Type B pancreatic cell (in vitro differentiated cells): ENCODE results near the gene UBL5. TPM values are rescaled to one million over a fixed set of nuclear protein-coding genes. Genes with fewer than 3 reads are reported as not detected.

Source experiments
- DNase-seq: peaks from one replicate; pipeline ENCODE4 v3.0.0; 2021; ENCODE audit warnings: mixed read lengths; ENCODE audit not compliant: unreplicated experiment; ENCODE audit errors: extremely low spot score
- H3K27ac Mint-ChIP-seq: 2 replicates; pipeline ENCODE4 v1.8.0; 2021; ENCODE audit warnings: mild to moderate bottlenecking, mixed read lengths
- H3K27me3 Mint-ChIP-seq: 2 replicates; pipeline ENCODE4 v1.8.0; 2021; ENCODE audit warnings: mixed read lengths
- H3K36me3 Mint-ChIP-seq: 2 replicates; pipeline ENCODE4 v1.8.0; 2021; ENCODE audit warnings: mixed read lengths
- H3K4me1 Mint-ChIP-seq: one replicate; pipeline ENCODE4 v1.8.0; 2021; ENCODE audit warnings: mixed read lengths; ENCODE audit not compliant: unreplicated experiment
- H3K4me3 Mint-ChIP-seq: 2 replicates; pipeline ENCODE4 v1.8.0; 2021; ENCODE audit warnings: mild to moderate bottlenecking, mixed read lengths
- H3K9me3 Mint-ChIP-seq: 2 replicates; pipeline ENCODE4 v1.8.0; 2021; ENCODE audit warnings: mixed read lengths
- total RNA-seq: library from RNA; stranded (reverse); gene quantifications from 2 replicates; pipeline ENCODE4 v1.2.1, GENCODE V29; 2021; ENCODE audit warnings: low replicate concordance
- TF ChIP-seq, protein P1 (sequence below): fragments of 200-600 bp; sonication (generic); conservative IDR thresholded peaks from 2 replicates; pipeline ENCODE4 v1.5.0; 2021; ENCODE audit warnings: antibody characterized with exemption, mild to moderate bottlenecking

UBL5 gene
- total RNA-seq, 1 donor from 2014 or later, result 347 TPM

DNA sequence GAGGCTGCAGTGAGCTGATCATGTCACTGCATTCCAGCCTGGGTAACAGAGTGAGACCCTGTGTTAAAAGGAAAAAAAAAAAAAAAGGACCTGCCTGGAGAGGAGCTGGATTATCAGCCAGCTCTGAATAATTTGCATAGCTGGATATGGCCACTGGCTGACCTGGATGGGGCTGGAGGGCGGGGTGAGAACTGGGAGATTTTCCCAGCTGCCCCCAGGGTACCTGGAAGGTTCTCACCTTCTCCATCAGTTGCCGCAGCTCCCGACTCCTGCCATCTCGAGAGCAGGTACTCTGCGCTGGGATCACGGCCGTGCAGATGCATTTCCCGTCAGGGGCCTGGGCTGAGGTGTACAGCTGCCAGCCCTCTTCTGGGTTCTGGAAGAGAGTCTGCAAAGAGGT, 32.7 kb downstream of the UBL5 start:
- TF ChIP-seq, protein P1, sequence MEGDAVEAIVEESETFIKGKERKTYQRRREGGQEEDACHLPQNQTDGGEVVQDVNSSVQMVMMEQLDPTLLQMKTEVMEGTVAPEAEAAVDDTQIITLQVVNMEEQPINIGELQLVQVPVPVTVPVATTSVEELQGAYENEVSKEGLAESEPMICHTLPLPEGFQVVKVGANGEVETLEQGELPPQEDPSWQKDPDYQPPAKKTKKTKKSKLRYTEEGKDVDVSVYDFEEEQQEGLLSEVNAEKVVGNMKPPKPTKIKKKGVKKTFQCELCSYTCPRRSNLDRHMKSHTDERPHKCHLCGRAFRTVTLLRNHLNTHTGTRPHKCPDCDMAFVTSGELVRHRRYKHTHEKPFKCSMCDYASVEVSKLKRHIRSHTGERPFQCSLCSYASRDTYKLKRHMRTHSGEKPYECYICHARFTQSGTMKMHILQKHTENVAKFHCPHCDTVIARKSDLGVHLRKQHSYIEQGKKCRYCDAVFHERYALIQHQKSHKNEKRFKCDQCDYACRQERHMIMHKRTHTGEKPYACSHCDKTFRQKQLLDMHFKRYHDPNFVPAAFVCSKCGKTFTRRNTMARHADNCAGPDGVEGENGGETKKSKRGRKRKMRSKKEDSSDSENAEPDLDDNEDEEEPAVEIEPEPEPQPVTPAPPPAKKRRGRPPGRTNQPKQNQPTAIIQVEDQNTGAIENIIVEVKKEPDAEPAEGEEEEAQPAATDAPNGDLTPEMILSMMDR, result no peak
- Mint-ChIP-seq H3K9me3 (no peaks in the 10 kb centered on the region), H3K4me3 (no peak overlapping the region), H3K27ac (no peak overlapping the region), H3K27me3 (no peaks in the 10 kb centered on the region), H3K4me1 (no peaks in the 10 kb centered on the region), H3K36me3 (peaks cover 8% of the 10 kb centered on the region)
- no peak for DNase-seq

DNA sequence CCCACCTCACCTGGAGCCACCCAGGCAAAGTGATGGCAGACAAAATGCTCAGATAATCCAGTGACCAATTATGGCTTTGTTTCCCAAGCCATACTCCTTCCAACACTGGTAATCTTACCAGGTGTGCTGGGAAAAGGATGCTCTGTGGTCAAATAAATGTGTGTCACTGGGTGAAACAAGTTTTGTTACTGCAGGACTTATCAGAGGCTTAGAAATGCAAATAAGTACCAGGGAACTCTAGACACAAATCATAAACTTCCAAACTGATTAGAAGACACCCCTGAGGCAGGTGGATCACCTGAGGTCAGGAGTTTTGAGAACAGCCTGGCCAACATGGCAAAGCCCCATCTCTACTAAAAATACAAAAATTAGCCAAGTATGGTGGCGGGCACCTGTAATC, 33.8 kb downstream of the UBL5 start:
- TF ChIP-seq, protein P1, result no peak
- no peaks in the 10 kb centered on the region for H3K4me1 Mint-ChIP-seq
- no peak overlapping the region for H3K27ac Mint-ChIP-seq
- peaks cover 8% of the 10 kb centered on the region for H3K36me3 Mint-ChIP-seq
- DNase-seq, result no peak
- no peaks in the 10 kb centered on the region for H3K27me3 Mint-ChIP-seq
- H3K4me3 Mint-ChIP-seq, result no peak overlapping the region
- H3K9me3 Mint-ChIP-seq, result no peaks in the 10 kb centered on the region

DNA sequence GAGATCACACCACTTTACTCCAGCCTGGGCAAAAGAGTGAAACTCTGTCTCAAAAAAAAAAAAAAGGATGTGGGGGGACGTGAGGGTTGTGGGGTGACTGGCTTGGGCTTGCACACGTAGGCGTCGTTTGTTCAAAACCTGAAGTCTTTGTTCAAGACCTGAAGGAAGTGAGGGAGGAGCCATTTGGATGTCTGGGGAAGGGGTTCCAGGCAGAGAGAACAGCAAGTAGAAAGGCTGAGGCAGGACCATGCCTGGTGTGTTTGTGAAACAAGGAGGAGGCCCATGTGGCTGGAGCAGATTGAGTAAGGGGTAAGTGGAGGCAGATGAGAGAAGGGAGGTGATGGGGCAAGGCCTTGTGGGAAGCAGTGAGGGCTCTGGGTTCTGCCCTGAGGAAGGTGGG, 35.2 kb downstream of the UBL5 start:
- DNase-seq, result no peak
- Mint-ChIP-seq H3K36me3 (no peaks in the 10 kb centered on the region), H3K9me3 (no peaks in the 10 kb centered on the region), H3K27ac (no peak overlapping the region), H3K4me3 (no peak overlapping the region), H3K27me3 (no peaks in the 10 kb centered on the region), H3K4me1 (no peaks in the 10 kb centered on the region)
- TF ChIP-seq, protein P1, result no peak

DNA sequence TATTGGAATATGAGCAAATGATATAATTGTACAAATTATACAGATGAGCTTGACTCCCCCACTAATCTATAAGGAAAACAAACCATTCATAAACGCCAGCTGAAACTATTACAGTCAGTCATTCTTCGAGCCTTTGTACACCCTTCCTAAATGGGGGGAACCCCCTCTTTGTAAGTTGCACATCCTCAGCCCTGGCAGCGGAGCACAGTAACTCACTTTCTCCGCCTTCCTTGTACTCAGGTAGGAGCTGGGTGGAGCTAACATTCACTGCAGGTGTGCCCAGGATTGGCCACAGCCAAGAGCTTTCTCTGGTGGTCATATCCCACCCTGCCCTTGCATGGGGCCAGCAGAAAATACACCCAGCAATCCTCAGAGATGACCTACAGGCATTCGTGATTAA, 36.0 kb downstream of the UBL5 start:
- no peaks in the 10 kb centered on the region for H3K9me3 Mint-ChIP-seq
- H3K27ac Mint-ChIP-seq, result no peak overlapping the region
- TF ChIP-seq, protein P1, result no peak
- no peak for DNase-seq
- H3K4me3 Mint-ChIP-seq, result no peak overlapping the region
- no peaks in the 10 kb centered on the region for H3K36me3 Mint-ChIP-seq
- H3K4me1 Mint-ChIP-seq, result no peaks in the 10 kb centered on the region
- no peaks in the 10 kb centered on the region for H3K27me3 Mint-ChIP-seq

DNA sequence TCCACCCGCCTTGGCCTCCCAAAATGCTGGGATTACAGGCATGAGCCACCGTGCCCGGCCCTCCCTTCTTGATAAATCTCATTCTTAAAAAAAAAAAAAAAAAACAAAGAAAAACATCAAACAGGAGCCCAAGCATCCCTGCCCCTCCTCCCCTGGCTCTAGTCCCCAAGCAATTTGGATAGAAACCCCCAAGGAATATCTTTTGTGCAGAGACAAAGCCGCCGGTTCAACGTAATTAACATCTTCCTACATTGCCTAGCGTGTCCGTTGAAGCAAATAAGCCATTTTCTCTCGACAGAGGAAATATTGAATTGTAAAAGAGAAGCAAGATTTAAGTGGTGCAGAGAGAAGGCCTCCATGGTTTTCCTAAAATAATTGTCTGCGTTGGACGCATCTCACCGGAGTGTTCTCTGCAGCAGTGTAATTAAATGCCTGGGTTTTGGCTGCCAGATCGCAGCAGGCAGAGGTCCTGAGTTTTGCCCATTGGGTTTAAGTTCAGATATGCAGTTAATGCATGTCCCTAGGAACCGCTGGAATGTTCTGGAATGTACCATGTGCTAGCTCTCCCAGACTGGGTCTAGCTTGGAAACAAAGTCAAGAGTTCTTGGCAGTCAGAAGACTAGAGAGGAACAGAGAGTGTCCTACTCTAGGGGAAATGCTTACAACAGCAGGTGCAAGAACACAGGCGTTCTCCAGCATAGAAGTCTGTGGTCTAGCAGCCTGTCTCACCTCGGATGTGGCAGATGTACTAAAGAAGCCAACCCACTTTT, 38.2 kb downstream of the UBL5 start:
- Mint-ChIP-seq H3K4me1 (no peaks in the 10 kb centered on the region), H3K36me3 (no peaks in the 10 kb centered on the region), H3K4me3 (no peak overlapping the region), H3K27me3 (no peaks in the 10 kb centered on the region), H3K27ac (no peak overlapping the region), H3K9me3 (no peaks in the 10 kb centered on the region)
- TF ChIP-seq, protein P1, result no peak
- no peak for DNase-seq
